CD4-positive, alpha-beta T cell treated with Interleukin-10 for 1 hour (primary cell): ENCODE data around the gene NUTM2E.
A peak's percentile ranks its signal among the peaks of the same experiment; 100 is the strongest.
"Not testable (repeated sequence)": the region's sequence is repeated elsewhere in the genome, so short reads cannot be mapped to it uniquely, and the experiment has no call there.

Source experiments
- DNase-seq: peaks from one replicate; pipeline ENCODE4 v3.0.0-alpha.2; 2020

Gene NUTM2E, protein sequence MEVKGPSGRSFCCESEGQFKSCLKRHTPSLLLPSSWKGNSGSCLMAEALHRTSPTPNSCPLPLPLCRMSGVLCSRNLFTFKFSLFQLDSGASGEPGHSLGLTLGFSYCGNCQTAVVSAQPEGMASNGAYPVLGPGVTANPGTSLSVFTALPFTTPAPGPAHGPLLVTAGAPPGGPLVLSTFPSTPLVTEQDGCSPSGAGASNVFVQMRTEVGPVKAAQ (N-terminal part only)

DNA sequence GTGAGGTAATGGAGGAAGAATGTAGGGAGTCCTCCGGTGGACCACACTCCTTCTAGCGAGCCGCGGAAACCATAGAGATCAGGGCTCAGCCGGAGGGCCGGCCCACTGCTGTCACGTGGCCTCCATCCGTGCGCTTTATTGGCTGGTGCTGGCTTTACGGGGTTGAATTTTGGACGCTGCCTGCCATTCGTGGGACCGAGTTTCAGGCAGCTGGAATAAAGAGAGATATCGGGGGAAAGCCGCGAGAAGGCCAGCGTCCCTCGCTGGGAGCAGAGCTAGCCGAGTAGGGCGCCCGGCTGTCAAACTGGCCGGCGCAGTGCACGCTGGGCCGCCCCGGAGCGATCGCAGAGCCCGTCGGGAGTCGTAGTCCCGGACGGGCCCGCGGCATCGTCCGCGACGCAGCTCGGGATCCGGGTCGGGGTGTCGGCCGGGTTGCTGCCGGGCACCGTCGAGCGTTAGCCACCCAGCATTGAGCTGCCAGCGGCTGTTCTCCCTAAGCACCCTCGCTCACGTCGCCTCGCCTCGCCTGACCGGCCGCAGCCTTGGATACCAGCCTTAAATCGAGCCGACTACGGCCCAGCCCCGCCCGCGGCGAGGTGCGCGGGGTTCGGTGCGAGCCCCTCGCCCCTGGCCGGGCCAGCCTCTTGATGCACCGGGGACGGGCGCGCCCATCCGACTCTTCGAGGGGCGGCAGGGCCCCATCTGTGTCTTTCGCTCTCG is at the start of gene NUTM2E:
TSS of gene NUTM2E (plus strand) at position 244 of the 720 bp plus-strand sequence. CDS start 15,002 bp downstream, outside the sequence.
- DNase-seq = peak; percentile 89

DNA sequence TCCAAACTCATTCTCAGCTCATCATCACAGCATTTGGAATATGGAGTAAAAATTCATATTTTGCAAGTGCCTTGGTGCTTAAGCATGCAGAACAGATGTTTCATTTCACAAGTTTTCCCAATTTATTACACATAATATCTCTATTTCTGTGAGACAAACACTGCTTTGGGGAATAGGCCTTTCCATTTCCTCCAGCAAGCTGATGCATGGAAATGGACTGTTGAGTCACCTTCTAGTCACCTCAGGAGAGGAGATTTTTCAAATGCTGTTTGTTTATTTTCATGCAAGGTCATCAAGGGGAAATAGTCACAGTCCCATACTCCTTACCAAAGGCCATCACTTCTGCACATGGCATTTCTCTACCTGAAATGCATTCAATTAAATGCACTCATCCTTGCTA is 48.5 kb upstream of the NUTM2E start:
- not testable (repeated sequence) for DNase-seq

DNA sequence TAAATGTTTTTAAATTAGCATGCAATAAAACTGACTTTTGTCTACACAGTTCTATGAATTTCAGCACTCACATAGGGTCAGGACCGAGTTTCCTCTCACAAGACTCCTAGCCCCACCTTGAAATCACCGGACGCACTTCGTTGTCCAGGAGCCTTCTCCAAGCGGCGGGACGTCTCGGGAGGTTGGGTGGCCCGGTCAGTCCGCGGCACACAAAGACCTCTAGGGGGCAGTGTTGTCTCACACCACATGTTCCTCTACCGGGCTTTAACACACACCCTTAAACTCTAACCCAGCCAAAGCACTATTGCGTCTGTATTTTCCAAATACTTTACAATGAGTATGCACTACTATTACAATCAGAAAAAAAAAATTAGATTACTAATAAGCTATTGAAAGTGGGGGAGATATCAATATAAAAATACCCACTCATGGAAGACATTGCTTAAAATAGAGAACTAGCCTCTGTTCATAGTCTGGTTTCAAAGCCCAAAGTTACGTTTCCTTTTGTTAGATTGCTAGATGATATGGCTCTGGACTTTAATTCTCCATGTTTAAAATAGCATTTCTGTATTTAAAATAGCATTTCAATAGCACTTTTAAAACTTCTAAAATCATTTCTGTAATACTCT is 47.1 kb upstream of the NUTM2E start:
- peak; percentile 70 for DNase-seq

DNA sequence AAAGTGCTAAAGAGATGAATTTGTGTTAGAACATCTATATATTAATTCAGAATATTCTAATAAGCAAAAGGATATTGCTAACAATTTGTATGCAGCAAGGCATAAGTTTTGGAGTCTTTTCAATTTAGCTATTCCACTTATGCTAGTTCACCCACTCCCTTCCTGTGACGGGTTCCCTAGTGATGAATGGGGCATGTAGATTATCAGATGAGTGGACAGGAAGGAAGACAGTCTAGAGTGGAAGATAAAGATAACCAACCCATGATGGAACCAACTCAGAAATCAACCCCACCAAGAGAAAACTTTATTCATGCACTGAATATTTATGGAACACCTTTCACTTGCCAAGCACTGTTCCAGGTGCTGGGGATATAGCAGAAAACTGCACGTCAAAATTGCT is 46.5 kb upstream of the NUTM2E start:
- not testable (repeated sequence) for DNase-seq

DNA sequence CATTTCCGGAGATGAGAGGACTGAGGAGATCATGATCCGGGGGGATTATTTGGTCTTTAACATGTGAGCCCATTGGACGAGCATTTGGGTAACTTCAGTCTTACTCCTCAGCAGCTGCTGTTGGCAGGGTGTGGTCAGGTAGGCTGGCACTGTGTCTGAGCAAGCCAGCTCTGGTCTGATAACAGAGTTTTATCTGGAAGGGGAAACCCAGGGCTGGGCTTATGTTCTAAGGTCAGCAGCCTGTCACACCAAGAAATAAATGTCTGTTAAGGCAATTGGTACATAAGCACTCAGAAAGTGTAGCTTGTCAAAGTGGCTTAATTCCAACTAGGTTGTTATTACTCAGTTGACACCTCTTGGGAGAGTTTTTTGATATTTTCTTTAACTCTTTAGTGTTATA is 45.0 kb upstream of the NUTM2E start:
- not testable (repeated sequence) for DNase-seq

DNA sequence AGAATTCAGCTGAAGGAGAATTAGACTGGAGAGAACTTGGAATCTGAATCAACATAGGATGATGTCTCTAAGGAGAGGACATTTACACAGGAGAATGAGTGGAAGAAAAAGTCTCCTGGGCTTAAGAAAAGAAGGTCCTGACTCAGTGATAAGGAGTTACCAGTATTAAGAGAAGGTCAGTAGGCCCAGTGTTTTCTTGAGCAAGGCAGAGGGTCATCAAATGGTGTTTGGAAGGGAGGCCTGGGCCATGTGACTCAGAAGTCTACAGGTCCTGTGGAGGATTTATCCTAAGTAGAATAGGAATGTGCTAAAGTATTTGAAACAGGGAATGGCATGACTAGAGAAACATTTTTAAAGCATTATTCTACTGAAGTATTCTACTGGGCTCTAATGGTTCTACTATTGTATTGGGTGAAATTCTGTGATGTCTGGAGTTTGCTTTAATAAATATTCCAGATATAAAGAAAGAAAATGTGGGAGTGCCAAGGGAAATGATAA is 39.0 kb upstream of the NUTM2E start:
- not testable (repeated sequence) for DNase-seq

DNA sequence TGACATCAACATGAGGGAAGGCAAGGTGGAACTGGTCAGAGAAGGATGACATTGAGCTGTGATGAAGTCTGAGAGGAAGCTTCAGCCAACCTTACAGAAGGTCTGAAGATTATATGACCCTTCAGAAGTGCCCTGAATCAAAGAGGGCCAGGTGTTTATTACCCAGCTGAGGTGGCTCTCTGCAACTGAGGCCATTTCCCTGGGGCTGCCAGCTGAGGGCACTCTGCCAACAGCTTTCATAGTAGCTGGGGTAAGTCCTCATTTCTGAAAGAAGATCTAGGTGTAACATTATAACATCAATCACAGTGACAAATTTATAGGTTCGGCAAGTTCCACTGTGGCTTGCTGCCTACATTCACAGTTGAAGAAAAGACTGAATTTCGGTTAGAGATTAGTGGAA is 37.2 kb upstream of the NUTM2E start:
- not testable (repeated sequence) for DNase-seq

DNA sequence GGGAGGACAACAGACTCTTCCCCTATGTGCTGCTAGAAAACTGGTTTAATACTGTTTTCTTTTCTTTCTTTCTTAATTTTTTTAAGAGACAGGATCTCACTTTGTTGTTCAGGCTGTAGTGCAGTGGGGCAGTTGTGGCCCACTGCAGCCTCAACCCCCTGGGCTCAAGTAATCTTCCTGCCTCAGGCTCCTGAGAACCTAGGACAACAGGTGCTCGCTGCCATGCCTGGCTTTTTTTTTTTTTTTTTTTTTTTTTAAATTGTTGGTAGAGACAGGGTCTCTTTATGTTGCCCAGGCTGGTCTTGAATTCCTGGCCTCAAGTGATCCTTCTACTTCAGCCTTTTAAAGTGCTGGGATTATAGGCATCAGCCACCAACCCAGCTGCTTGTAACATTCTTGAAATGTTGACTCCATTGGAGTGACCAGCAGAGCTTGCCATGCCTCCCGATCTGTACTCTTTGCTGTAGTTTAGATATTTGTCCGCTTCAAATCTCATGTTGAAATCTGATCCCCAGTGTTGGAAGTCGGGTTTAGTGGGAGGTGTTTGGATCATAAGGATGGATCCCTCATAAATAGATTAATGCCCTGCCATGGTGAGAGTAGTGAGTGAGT is 34.5 kb upstream of the NUTM2E start:
- DNase-seq = not testable (repeated sequence)

DNA sequence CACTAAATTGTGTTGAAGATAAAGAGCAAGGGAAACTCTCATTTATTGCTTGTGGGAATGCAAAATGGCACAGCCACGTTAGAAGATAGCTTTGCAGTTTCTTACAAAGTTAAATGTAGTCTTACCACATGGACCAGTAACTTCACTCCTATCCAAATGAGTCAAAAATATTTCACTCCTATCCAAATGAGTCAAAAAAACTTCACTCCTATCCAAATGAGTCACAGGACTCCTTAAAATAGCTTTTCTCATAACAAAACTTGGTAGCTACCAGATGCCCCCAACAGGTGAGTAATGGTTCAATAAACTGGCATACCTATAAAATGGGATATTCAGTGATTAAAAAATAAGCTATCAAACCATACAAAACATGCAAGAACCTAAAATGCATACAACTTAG is 27.2 kb upstream of the NUTM2E start:
- DNase-seq = not testable (repeated sequence)

DNA sequence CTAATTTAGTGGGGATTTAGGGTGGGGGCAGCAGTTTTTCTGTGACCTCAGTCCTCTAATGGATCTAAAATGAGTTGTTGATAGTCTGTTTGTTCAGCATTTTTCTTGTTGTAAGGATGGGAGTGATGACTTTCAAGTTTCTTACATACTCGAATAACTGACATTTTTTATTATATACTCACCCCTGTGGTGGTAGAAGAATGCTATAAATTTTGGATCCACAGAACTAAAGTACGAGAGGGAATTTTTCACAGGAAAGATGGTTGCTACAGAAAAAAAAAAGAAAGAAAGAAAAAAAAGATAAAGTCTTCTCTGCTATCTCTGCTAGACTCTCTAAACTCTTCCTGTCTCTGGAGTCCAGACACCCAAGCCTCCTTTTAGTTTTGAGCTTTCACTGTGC is 20.7 kb upstream of the NUTM2E start:
- DNase-seq = not testable (repeated sequence)

DNA sequence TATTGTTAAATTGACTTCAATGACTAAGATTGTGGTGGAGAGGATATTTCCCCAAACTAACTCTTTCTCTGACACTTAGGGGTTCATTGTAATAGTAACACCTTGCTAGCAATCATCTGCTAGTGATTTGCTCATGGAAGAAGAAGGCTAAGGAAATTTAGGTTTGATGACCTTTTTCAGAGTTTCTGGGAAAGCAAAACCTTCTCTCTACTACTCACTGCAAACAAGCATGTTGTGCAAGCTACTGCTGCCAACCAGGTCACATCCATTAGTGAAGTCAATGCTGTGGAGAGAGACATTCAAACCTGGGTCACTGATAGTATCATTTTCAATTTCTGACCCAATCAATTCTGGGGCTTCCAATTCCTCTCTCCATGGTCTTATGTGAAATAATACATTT is 14.6 kb upstream of the NUTM2E start:
- not testable (repeated sequence) for DNase-seq

DNA sequence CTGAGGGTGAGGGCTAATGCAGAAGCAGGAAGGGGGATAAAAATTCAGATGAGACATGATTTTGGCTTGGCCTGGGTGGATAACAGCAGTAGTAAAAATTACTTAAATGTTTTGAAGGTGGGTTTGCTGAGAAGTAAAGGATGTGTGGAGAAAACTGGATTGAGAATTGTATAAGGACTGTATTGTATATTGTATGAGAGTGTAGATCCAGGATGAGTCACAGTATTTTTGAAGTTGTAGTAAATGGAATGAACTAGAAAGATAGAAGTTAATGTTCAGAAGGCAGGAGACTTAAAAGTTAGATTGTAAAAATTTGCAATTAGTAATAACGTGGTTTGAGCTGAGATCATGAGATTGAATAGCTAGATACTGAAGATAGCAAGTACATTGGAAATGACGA is 10.2 kb upstream of the NUTM2E start:
- DNase-seq = not testable (repeated sequence)

DNA sequence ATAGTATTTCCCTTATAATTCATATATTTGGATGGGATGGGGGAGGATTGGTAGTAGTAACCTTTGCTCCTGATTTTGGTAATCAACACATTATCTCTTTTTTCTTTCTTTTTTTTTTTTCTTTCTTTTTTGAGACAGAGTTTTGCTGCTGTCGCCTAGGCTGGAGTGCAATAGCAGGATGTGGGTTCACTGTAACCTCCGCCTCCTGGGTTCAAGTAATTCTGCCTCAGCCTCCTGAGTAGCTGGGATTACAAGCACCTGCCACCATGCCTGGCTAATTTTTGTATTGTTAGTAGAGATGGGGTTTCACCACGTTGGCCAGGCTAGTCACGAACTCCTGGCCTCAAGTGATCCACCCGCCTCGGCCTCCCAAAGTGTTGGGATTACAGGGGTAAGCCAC is 3.2 kb upstream of the NUTM2E start:
- DNase-seq = peak; percentile 52

DNA sequence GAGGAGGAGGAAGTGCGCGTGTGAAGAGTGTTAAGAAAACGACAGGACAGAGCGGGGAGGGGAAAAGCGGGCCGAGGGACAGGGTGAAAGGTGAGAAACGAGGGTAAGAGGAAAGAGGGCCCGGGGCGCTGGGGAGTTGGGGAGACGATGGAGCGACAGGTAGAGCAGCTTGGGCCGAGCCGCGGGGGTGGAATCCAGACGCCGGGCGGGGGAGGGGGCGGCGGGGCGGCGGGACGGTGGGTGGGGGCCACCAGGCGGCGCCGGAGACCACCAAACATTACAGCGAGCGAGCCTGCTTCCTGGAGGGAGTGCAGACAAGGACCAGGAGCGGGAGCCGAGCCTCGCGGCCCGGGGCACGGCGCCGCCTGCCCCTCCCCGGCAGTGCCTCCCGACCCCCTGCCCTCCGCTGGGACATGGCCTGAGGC is 940 bp upstream of the NUTM2E start:
- DNase-seq = peak; percentile 27

DNA sequence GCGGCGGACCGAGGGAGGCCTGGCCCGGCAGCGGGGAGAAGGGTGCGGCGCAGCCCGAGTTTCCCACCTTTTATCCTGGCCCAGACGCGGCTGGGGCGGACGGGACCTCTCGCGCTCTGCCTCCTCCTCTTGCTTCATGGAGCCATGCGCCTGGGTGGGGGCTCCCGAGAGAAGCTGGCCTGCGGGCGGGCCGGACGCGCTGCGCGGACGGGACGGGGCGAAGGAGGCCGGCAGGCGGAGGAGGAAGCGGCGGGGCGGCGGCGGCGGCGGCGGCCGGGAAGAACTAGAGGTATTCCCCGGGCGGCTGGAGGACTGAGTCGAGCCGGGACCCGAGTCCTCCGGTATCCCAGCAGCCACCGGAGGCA is 426 bp upstream of the NUTM2E start:
- DNase-seq = not testable (repeated sequence)

DNA sequence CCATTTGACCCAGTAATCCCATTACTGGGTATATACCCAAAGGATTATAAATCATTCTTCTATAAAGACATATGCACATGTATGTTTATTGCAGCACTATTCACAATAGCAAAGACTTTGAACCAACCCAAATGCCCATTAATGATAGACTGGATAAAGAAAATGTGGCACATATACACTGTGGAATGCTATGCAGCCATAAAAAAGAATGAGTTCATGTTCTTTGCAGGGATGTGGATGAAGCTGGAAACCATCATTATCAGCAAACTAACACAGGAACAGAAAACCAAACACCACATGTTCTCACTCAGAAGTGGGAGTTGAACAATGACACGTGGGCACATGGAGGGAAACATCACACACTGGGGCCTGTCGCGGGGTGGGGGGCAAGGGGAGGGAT is 7.3 kb downstream of the NUTM2E start:
- not testable (repeated sequence) for DNase-seq

DNA sequence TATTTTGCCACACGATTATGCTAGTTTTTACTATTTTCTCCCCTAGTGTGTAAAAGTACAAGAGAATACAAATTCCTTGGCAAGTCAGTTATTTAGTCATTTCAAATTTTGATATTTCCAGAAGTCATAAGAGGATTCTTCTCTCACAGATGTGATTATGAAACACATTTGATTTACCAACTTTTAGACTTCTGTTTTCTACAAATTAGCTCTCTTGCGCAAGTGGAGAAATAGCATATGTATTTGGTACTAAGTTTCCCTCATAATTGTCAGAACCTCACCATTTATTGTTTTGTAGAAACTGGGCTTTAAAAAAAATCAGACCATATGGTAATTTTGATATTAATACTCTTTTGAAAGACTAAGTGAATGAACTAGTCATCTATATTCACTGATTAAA is 9.4 kb downstream of the NUTM2E start:
- DNase-seq = not testable (repeated sequence)

DNA sequence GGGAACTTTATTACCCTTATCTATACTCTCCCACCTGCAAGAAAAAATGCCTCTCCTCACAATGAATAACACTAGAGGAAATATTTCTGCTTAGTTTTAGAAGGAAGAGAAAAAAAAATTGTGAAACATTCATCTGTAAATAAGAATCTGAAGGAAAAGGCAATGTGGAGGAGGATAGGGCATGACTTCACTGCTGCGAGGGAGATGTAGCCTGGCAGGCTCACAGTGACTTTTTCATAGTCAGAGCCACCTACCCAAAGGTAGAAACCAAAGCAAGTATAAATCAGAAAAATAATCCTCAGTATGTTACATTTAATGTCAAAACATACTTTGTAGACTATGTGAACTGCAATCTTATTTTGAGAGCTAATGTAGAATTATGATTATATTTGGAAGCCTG is 10.4 kb downstream of the NUTM2E start:
- DNase-seq = not testable (repeated sequence)

DNA sequence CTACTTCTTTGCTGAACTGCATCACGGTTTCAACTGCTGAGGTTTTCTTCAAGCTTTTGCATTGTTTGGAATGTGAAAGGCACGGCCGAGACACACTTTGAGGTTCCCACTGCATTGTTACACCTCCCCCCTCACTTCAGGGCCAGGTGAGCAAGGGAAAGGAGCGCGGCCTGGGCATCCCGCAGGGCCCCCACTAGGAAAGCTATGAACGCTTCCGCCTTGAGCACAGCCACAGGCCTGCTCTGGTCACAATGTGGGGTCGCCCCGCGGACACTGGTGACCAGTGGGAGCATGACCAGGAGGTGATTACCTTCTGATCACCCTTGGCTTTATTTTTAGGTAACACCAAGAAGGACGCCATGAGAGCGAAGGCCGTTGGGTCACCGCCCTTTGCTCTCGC is 11.9 kb downstream of the NUTM2E start:
- DNase-seq = not testable (repeated sequence)

DNA sequence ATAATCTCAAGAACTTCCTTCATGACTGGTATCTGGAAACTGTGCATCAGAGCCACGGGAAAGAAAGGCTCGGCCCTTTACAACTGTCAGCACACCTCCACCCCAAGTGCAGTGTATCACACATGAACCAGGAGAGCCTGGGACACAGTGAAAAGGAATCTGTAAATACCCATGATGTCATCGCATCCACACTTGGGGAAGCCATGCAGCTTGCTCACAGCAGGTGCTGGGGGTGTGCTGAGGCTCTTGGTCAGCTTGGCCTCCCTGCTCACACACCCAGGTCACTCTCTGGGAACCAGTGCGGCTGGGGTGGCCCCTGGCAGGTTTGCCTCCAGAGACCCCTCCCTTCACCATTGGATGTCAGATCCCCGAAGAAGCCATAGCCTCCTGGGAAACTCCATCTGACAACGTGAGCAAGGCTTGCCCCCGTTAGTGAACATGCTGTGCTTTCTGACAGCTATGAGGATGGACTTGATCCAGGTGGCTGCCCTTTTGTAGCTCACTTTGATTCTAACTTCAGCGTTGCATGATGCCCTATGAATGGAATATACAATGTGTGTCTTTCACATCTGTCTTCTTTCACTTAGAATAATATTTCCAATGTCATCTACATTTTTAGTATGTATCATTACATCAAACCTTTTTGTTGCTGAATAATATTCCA is 26.8 kb downstream of the NUTM2E start:
- DNase-seq = not testable (repeated sequence)

DNA sequence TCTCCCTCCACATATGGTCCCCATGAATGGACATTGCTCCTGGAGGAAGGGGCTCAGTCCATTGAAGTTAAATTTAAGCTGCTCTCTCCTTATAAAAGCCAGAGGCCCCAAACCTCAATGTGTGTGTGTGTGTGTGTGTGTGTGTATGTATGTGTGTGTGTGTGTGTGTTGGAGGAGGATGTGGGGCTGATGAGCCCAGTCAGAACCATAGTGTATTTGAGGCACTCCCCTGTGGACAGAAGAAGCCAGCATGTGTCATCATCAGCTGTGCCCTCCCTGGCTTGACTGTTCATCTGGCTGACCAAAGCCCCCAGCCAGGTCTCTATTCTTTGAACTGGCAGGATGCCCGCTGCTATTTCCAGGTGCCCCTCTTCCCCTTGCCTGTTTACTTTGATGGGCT is 35.7 kb downstream of the NUTM2E start:
- DNase-seq = not testable (repeated sequence)

DNA sequence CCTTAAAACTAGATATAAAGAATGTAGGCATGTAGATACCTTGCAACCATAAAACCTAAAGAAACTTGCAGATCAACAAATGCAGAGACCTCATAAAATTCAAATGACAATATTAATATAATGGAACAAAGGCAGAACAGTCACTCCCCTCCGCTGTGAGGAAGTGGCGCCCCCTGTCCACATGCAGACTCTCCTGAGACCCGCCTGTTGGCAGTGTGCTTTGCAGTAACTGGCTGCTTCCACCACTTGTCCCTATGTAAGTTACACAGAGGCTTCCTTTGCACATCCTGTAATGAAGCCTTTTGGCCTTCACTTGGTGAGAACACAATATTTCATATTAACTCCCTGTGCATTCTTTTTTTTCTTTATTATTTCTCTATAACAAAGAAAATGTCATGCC is 36.3 kb downstream of the NUTM2E start:
- not testable (repeated sequence) for DNase-seq
